GM13976 (cell line): ENCODE measurements around the gene LCLAT1.

Source experiments
- DNase-seq: peaks from one replicate; pipeline ENCODE4 v3.0.0; 2012; ENCODE audit warnings: low spot score
- CTCF ChIP-seq: IDR thresholded peaks from 2 replicates; pipeline ENCODE4 v1.5.1; 2012; ENCODE audit warnings: borderline replicate concordance, mild to moderate bottlenecking; ENCODE audit not compliant: insufficient read depth; ENCODE audit errors: extremely low read depth, missing control alignments, control extremely low read depth
- in situ Hi-C: fragments of 300-500 bp; cut with MboI; formaldehyde crosslinking; loops from one replicate; pipeline ENCODE4 v1.12.0; 2022; ENCODE audit warnings: low sequenced_read_pairs, mixed read lengths, inconsistent platforms; ENCODE audit not compliant: unreplicated experiment

The LCLAT1 gene

GRCh38 chr2:30530346-30530745 lies 83.3 kb downstream of the LCLAT1 start:
- no peak for DNase-seq
- no peak for TF ChIP-seq CTCF
- in situ Hi-C loops, result no loop called here

GRCh38 chr2:30541680-30542079 lies 94.6 kb downstream of the LCLAT1 start:
- DNase-seq, result peak; percentile 16
- TF ChIP-seq CTCF, result no peak
- in situ Hi-C loops, result no loop called here

GRCh38 chr2:30545875-30546274 lies 98.8 kb downstream of the LCLAT1 start:
- in situ Hi-C loops, result no loop called here
- DNase-seq, result no peak
- no peak for TF ChIP-seq CTCF

GRCh38 chr2:30548386-30548785 lies 101.3 kb downstream of the LCLAT1 start:
- DNase-seq, result no peak
- in situ Hi-C loops, result no loop called here
- TF ChIP-seq CTCF, result no peak

- in situ Hi-C loops, result no loop called here
- TF ChIP-seq CTCF, result no peak
- no peak for DNase-seq
Observed at GRCh38 chr2:30549096-30549495, 102.0 kb downstream of the LCLAT1 start.

- TF ChIP-seq CTCF, result no peak
- DNase-seq, result no peak
- in situ Hi-C loops, result no loop called here
Observed at GRCh38 chr2:30559544-30560275, 112.7 kb downstream of the LCLAT1 start.
